Liver (tissue), 3 donors: ENCODE data around the gene AKAP13.

Experiments used
- ATF3 ChIP-seq: IDR thresholded peaks from 2 replicates; pipeline ENCODE4 v1.6.1; 2016; ENCODE audit warnings: antibody characterized with exemption
- CTCF ChIP-seq: fragments of 150-350 bp; IDR thresholded peaks from 2 replicates; pipeline ENCODE4 v1.5.1; 2017; ENCODE audit warnings: improper control_type of control experiment, low read depth, low read length; ENCODE audit not compliant: missing input control
- MAX ChIP-seq: IDR thresholded peaks from 2 replicates; pipeline ENCODE4 v1.6.1; 2016; ENCODE audit warnings: antibody characterized with exemption
- donor health status: healthy.
- donor health status: healthy.

- TF ChIP-seq CTCF (no peak), ATF3 (peak; percentile 42), MAX (no peak)
Observed at GRCh38 chr15:85649372-85649771, 269.0 kb downstream of the AKAP13 start.
